ENCODE data around the gene CYB5A.

Gene CYB5A

GRCh38 chr18:74242438-74243096 is 49.2 kb downstream of the CYB5A start:
- peak; percentile 93 for DNase-seq

GRCh38 chr18:74241970-74242369 is 49.8 kb downstream of the CYB5A start:
- DNase-seq = no peak

DNA sequence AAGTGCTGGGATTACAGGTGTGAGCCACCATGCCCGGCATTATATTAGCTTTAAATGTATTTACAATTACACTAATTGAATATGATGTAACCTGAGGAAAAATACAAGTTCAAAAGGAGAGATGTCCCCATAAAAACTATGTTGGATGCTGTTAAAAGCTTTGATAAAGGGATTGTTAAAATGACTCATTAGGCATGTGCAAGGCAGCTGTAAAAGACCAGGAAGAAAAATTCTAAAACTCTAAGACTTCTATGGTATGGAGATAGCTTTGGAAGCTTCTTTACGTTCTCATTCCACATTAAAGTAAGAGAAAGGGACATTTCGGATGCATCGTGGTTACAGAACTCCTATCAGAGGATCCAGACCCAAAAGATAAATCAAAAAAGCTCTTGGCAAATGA is 50.3 kb downstream of the CYB5A start:
- DNase-seq = no peak

- DNase-seq = no peak
Measured at GRCh38 chr18:74239567-74239966, 52.2 kb downstream of the CYB5A start.

DNA sequence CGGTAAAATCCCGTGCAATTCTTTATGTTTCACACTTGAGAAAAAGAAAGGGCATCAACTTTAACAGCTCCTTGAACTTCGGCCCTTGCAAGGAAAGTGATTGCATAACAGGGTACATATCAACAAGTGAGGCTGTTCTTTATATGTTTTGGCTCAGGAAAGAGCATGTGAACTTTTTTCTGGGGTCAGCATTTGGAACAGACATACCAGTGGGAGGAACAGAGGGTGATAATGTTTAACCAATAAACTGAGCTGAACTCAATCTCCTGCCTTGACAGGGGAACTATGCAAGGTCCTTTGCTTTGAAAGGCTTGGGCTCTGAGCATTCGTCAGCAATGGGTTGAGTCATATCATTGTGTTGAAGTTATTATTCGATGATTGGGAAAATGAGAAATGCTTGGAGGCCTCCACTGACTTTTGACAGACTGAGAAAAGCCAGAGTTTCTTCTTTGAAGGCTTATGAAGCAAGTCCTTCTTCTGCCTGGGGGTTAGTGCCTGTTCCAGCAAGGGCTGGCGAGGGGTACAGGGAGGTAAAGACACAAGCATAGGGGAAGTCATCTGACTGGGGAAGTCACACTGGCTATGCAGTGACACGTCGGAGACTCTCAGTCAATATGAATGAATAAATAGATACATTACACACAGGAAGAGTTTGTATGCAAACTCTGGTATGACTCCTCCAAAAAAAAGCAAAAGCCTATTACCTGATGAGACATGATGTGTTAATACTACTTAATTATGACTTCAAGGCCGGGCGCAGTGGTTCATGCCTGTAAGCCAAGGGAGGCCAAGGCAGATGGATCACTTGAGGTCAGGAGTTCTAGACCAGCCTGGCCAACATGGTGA is 57.2 kb downstream of the CYB5A start:
- no peak for DNase-seq

DNA sequence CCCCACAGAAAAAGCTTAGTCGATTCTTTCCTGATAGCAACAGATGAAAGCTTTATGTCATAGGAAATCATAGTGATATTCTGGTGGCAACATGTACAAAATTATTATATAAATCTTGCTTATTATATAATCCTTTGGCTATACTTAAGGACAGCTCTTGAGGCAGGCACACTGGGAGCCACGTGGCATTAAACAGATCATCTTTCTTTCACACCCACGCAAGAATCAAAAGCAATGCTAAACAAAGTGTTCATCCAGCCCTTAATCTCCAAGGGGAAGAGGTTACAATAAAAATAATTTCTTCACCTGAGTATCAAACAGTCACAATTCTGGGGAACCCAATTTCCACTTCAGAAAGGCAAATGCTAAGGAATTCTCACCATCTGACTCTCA is 57.8 kb downstream of the CYB5A start:
- no peak for DNase-seq

- DNase-seq = no peak
Measured at GRCh38 chr18:74230922-74231714, 60.6 kb downstream of the CYB5A start.

DNA sequence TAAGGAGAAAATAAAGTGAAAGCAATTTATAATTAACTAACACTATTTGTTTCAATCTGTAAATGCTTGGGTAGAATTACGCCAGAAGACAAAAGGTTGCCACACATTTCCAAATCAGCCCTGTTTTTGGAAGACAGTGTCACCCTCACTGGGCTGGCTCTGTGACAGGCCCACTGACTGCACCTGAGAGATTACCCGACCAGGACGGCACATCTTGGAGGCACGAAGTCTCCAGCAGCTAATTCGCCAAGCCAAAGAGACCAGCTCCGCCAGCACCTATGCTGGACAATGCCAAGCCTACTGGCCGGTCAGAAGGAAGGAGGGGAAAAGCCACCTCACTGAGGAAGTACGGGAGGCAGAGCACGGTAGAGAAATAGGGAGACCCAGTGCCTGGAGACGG is 61.9 kb downstream of the CYB5A start:
- no peak for DNase-seq

- DNase-seq = no peak
Measured at GRCh38 chr18:74229005-74229404, 62.8 kb downstream of the CYB5A start.

GRCh38 chr18:74228312-74228711 is 63.5 kb downstream of the CYB5A start:
- DNase-seq = no peak

DNA sequence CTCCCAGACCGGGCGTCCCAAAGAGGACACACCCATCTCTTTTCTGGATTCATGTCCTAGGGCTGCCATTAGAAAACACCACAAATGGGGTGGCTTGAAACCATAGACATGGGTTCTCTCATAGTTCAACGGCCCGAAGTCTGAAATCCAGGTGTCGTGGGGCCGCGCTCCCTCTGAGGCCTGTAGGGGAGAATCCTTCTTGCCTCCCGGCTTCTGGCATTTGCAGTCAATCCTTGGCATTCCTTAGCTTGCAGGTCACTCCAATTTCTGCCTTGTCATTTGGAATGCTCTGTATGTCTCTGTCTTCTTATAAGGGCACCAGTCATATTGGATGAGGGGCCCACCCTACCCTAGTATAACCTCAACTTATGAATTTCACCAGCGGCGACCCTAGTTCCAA is 65.1 kb downstream of the CYB5A start:
- no peak for DNase-seq

GRCh38 chr18:74226156-74226555 is 65.6 kb downstream of the CYB5A start:
- no peak for DNase-seq

DNA sequence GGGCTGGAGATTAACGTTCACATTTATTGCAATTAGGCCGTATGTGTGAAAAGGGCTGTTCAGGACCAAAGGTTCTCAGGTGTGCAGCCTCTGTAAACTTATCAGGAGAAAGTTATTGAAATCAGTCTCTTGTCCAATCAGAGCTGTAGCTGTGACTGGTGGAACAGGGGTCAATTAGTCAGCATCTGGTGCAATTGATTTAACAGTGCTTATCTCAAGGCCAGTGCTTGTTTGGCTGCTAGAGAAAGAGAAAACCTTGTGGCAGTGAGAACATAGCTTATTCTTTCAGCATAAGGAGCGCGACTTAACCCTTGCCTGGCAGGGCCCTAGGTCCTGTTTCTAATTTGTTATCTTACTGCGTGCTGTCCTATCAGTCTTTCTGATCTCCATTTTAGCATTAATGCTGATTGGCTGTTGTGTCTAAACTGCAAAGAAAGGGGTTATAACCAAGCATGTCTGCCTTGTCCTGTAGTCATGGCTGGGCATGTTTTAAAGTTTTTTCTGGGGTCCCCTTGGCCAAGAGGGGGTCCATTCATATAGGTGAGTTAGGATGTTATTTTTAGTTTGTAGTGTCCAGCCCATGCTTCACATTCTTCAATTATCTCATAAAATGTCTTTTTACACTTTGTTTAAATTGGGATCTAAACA is 66.4 kb downstream of the CYB5A start:
- DNase-seq = peak; percentile 37

- no peak for DNase-seq
Measured at GRCh38 chr18:74222710-74223494, 68.9 kb downstream of the CYB5A start.

DNA sequence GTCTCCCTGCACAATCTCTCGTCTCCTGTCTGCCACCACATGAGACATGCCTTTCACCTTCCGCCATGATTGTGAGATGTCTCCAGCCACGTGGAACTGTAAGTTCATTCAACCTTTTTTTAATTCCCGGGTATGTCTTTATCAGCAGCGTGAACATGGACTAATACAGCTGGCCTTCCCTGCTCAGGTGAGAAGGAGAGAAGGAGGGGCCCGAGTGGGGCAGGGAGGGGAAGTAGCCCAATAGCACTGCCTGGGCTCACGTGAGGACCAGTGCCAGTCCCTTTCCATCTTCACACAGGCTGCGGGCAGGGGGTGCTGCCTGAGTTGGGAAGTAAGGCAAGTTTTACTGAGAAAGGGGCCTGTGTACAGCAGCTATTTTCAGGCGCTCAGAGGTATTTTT is 70.7 kb downstream of the CYB5A start:
- DNase-seq = no peak

- DNase-seq = no peak
Measured at GRCh38 chr18:74219056-74219455, 72.7 kb downstream of the CYB5A start.

DNA sequence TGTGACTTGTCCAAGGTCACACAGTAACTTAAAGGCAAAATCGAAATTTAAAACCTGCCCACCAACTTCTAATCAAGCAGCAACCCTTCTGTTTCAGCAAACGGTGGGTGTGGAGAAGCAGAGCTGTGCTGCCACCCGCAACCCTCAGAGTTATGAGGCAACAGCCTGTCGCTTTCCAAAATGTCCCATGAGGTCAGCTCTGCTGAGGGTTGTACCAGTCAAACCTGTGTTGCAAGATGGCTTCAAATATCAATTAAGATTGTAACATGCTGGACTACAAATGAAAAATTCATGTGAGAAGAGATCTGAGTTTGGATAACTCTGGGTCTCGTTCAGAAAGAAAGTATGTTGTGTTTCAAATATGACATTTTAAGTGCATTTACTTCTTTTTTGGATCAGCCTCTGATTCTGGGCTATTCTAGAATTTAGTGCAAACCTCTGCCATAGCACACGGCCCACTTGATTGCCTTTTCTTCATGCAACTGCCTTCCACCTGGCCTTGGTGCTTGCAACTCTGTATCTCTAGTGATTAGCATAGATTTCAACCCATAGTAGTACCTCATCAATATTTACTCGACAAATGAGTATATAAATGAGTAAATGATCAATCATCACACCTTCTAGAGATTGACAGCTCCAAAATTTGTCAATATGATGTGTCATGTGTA is 74.2 kb downstream of the CYB5A start:
- no peak for DNase-seq

- DNase-seq = no peak
Measured at GRCh38 chr18:74216661-74217110, 75.1 kb downstream of the CYB5A start.

- no peak for DNase-seq
Measured at GRCh38 chr18:74215863-74216262, 75.9 kb downstream of the CYB5A start.

DNA sequence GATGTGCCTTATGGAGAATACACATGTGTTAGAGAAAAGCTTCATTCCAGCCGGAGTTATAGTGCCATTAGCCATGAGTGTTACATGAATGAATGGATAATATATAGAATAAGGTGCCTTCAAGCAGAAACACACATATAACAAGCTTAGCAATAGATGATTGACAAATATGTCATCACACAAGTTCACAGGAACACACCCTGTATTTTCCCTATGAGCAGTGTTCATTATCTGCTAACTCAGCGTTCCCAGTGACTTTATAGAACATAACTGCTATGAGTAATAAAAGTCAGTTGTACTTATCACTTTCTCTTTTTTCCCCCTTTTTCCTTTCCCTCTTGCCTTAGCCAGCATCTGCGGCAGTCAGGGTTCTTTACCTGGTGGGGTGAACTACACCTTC is 78.3 kb downstream of the CYB5A start:
- DNase-seq = no peak

GRCh38 chr18:74204526-74205152 is 87.1 kb downstream of the CYB5A start:
- no peak for DNase-seq

Data from hematopoietic multipotent progenitor cell treated with erythropoietin and hydrocortisone succinate and interleukin-3 and kit ligand, for 6 days (in vitro differentiated cells).